ENCODE data around the gene ZNF577.

DNA sequence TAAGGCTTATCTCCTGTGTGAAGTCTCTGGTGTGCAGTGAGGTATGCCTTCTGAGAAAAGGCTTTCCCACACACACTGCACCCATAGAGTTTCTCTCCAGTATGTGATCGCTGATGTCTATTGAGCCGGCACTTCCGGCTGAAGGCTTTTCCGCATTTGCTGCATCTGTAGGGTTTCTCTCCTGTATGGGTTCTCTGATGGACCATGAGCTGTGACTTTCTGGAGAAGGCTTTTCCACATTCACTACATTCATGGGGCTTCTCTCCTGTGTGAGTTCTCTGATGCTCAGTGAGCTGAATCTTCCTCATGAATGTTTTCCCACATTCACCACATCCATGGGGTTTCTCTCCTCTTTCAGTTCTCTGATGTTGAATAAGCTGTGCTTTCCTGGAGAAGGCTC is 14.7 kb downstream of the ZNF577 start:
- TF ChIP-seq, protein P1, sequence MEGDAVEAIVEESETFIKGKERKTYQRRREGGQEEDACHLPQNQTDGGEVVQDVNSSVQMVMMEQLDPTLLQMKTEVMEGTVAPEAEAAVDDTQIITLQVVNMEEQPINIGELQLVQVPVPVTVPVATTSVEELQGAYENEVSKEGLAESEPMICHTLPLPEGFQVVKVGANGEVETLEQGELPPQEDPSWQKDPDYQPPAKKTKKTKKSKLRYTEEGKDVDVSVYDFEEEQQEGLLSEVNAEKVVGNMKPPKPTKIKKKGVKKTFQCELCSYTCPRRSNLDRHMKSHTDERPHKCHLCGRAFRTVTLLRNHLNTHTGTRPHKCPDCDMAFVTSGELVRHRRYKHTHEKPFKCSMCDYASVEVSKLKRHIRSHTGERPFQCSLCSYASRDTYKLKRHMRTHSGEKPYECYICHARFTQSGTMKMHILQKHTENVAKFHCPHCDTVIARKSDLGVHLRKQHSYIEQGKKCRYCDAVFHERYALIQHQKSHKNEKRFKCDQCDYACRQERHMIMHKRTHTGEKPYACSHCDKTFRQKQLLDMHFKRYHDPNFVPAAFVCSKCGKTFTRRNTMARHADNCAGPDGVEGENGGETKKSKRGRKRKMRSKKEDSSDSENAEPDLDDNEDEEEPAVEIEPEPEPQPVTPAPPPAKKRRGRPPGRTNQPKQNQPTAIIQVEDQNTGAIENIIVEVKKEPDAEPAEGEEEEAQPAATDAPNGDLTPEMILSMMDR (IDR thresholded peaks at IDR 0.05), result no peak
- TF ChIP-seq POLR2A (IDR thresholded peaks at IDR 0.05), result no peak

Measured in heart left ventricle (tissue), 13 donors.